IPS-NIHi7 (cell line): ENCODE measurements around the gene VCAM1.
"Not testable (repeated sequence)": the region's sequence is repeated elsewhere in the genome, so short reads cannot be mapped to it uniquely, and the experiment has no call there.

Experiments
- DNase-seq: peaks from one replicate; pipeline ENCODE4 v3.0.0; 2012; ENCODE audit warnings: mixed read lengths; ENCODE audit errors: extremely low spot score

VCAM1 gene, protein sequence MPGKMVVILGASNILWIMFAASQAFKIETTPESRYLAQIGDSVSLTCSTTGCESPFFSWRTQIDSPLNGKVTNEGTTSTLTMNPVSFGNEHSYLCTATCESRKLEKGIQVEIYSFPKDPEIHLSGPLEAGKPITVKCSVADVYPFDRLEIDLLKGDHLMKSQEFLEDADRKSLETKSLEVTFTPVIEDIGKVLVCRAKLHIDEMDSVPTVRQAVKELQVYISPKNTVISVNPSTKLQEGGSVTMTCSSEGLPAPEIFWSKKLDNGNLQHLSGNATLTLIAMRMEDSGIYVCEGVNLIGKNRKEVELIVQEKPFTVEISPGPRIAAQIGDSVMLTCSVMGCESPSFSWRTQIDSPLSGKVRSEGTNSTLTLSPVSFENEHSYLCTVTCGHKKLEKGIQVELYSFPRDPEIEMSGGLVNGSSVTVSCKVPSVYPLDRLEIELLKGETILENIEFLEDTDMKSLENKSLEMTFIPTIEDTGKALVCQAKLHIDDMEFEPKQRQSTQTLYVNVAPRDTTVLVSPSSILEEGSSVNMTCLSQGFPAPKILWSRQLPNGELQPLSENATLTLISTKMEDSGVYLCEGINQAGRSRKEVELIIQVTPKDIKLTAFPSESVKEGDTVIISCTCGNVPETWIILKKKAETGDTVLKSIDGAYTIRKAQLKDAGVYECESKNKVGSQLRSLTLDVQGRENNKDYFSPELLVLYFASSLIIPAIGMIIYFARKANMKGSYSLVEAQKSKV

DNA sequence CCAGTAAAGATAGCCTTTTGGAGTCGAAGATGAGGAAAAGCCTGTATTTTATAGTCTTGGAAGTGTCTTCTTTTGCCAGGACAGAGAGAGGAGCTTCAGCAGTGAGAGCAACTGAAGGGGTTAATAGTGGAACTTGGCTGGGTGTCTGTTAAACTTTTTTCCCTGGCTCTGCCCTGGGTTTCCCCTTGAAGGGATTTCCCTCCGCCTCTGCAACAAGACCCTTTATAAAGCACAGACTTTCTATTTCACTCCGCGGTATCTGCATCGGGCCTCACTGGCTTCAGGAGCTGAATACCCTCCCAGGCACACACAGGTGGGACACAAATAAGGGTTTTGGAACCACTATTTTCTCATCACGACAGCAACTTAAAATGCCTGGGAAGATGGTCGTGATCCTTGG is at the start of gene VCAM1:
TSS of gene VCAM1 (plus strand) at position 253 of the 400 bp plus-strand sequence. CDS start at position 372, 119 bp downstream.
- peak; percentile 37 for DNase-seq

DNA sequence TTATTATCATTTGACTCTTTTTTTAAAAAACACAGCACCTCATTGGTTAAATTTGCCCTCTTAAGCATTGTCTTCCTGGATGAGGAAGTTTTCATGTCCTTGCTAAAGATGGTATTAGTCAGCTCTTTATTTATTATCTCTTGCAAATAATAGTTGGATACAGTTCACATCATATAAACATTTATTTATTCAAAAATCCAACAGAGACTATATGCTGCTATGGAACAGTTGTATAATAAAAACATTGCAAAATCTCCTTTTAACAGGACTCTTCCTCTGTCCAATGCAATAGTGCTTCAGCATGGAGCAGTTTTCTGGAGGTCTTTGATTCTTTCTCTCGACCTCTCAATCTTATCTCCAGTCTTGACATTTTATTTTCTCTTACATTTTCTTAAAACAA is 49.5 kb upstream of the VCAM1 start:
- DNase-seq = no peak

DNA sequence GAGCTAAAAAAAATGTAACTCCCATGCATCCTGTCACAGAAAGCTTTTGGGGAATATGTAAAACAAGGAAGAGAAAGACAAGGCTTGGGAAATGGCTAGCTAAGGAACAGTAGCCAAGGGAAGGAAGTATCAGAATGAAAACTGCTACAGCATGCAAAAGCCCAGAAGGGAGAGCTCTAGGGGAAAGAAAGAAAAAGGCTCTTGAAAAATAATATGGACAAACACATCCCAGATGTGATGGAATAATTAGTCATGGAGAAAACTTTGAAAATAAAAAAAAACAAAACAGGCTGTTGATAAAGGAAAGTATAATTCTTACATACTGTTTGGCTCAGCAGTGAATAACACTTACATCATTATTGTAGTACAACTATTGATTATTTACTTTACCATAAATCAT is 47.9 kb upstream of the VCAM1 start:
- no peak for DNase-seq

DNA sequence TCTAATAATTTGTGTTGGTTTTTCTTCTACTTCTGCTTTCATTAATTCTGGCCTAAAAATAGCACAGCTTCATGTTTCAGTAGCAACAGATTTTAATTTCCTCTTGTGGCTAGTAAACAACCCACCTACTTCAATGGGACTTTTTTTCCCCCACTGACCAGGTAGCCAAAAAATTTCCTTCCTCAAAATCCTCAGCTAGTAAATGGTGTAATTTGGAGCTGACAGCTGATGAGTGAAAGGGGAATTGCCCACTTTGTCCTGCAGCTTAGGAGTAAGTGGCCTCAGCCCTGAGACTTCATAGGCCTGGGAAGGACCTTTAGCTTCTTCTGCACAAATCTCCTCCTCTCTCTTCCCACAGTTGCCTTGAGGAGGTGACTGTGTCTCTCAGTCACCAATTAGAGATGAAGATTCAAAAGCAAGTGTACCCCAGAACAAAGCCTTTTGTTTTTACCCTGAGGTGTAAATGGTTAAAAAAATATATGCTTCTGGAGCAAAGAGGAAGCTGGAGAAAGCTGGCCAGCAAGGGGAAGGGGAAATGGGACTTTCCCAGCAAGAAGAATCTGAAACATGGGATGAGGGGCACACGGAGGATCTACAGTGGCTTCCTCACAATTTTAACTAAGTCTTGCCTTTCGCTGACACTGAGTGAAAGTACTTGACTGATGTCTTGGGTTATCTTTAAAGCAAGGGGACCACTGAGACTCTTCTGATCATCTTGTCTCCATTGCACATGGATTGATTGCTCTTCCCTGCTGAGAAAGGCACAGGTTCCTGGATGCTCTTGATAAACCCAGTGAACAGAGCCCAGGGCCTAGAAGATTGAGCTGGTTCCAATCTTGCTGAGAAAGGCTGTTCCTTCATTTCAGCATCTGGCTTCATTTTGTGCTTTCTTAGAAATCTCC is 35.8 kb upstream of the VCAM1 start:
- DNase-seq = no peak

DNA sequence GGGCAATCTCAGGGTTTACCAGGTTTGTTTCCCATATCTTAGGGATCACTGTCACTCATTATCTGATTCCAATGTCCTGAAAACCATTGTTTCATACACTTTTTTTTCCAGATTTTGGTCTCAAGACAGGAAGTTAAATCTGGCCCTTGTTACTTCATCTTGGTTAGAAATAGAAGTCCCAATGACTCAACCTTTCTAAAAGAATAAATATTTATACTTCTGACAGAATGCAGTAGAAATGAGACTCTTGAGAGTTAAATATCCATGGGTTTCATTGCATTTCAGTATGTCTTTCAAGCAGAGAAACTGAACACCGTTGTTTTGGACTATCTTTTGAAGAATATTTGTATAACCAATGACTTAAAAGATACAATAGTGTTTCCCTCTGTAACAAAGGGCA is 19.8 kb upstream of the VCAM1 start:
- DNase-seq = no peak

DNA sequence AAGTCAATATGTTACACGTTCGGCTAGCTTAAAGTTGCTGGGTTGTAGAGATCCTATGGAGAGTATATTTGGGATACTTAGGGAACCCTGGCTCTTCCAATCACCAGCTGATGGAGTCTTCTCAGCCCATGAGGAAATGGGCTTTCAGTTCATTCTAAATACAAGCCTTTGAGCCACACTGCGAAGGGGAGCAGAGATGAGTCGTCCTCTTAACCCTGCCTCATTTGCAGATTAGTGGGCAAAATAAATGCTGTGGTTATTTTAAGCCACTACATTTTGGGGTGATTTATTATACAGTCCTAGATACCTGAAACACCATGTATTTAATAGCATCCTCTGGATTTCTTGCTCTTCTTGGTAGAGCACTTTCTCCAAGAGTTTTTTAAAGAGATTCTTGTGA is 19.0 kb upstream of the VCAM1 start:
- no peak for DNase-seq

DNA sequence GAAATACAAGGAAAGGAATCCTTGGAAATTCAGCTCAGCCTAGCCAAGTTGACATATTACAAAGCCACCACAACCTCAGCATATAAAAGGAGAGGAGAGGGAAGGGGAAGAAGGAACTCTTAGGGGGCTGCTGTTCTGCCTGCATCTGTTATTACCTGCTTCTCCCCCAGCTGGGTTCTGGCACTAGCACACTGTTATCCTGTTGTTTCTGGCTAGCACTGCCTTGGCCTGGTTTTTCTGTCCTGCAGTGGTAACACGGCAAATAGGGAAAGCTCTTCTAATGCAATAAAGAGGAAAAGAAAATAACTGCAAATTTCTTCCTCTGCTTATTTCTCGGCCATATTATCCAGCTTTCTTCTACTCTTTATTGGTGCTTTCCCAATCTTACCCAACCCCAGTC is 16.5 kb upstream of the VCAM1 start:
- DNase-seq = no peak

DNA sequence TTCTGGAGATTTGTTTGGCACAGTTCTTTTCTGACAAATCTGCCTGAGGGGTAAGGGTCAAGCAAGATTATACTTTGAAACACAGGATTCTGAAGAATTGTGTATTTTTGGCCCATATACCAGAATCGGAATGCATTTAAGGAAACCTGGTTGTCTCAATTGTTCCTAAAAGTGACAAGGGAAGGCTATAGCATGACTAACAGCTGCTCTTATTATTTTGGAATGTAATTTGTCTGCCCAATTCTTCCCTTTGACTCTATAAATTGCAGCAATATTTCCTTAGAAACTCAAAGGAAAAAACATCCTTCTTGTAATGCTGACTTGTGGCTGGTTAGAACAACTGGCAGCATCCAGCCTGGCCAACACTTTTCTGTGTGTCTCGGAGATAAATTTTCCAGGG is 15.8 kb upstream of the VCAM1 start:
- no peak for DNase-seq

DNA sequence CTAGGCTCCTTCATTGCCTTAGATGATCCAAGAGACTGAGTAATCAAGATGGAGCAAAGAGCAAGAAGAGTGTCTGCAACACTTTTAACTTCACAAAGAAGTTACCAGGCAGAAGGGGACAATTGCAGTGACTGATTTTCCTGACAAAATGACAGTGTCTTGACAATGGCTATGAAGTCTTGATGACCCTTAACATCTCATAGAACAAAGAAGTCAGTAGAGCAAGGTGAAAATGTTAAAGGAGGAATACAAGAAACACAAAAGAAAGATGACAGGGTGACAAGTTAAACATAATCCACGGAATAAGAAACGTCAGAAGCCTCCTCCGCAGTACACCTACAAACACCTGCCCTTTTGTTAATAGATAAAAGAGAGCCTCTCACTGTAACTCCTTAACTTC is 15.1 kb upstream of the VCAM1 start:
- no peak for DNase-seq

DNA sequence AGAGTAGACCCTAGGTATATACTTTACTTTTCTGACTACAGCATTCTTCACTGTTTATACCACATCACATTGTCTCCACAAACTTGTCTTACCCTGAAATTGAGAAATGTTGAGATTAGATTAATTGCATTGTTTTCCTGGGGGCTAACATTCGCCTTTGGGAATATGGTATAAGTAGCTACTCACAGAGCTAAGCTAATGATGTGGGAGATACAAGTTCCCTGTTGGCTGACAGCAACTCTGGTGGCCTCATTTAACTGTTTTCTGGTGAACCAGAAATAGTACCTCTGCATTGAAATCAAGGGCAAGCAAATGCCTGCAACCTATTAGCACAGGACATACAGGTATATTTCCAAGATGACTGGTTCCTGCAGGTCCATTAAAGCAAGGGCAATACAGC is 13.2 kb upstream of the VCAM1 start:
- no peak for DNase-seq

DNA sequence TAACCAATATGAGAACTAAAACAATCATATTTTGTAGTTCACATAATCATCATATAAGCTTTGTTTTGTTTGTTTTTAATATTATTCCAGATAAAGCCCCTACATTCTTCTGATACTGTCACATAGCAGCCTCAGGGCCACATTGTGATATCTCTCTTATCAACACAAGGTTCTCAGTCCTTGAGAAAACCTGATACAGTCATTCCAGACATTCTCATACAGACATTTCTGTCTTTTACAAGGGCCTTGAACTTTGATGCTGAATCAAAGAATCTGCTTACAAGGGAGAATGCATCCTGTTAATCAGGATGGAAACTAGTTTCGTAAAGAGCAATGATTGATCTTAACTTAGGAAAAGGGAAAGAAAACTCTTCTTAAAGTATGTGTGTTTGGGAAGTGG is 12.7 kb upstream of the VCAM1 start:
- DNase-seq = no peak

DNA sequence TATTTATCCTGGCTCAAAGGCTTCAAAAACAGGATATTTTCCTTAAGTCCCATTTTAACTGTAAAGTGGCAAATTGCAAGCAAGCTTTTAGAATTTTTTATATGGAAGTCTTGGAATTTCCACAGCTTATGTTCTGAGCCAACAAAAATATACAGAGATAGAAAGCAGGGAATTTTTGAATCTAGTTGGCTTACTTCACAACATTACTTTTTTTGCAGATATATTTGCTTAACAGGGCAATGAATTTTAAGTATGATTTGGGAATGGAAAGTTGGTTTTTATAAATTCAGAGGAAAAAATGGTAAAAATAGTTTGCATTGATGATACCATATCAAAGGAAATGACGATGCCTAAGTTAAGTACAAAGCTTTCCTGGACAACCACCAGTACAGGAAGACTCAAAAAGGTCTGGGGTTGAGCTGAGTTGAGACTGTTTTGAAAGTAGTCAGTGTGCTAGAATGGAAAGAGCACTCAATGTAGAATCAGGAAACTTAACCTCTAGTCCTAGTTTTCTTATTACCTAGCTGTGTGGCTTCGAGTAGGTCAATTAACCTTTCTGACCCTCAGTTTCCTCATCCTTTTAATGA is 11.0 kb upstream of the VCAM1 start:
- no peak for DNase-seq

DNA sequence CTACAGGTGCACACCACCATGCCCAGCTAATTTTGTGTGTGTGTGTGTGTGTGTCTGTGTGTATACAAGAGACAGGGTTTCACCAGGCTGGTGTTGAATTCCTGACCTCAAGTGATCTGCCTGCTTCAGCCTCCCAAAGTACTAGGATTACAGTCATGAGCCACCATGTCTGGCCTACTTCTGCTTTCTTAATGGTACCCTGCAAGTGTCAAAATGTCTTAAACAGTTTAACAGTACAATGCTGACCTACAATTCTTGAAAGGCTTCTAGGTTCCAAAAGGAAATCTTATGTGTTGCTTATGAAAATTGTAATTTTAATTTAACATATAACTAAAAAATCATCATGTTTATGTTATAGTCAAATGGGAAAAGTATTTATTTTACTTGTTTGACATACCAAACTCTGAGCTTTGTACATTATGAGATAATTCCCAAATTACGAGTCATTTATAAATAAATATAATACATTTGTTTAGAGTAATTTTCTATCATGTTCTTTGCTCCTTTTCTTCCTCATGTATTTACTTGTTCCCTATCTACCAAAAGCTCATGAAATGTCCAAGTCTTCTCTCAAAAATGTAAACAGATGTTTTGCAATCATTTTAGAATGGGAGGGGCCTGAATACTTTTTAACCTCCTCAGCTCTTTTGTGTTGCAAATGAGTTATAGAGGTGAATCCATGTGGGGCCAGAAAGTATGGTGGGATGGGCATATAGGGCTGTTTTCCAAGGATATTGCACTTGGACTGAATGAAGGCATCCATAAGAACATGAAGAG is 8.4 kb upstream of the VCAM1 start:
- no peak for DNase-seq

DNA sequence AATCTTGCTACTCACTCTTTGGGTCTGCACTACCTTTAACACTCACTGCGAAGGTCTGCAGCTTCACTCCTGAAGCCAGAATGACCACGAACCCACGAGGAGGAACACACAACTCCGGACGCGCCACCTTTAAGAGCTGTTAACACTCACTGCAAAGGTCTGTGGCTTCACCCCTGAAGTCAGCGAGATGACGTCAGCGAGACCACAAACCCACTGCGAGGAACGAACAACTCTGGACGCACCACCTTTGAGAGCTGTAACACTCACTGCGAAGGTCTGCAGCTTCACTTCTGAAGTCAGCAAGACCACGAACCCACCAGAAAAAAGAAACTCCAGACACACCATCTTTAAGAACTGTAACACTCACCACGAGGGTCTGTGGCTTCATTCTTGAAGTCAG is 6.5 kb upstream of the VCAM1 start:
- not testable (repeated sequence) for DNase-seq

DNA sequence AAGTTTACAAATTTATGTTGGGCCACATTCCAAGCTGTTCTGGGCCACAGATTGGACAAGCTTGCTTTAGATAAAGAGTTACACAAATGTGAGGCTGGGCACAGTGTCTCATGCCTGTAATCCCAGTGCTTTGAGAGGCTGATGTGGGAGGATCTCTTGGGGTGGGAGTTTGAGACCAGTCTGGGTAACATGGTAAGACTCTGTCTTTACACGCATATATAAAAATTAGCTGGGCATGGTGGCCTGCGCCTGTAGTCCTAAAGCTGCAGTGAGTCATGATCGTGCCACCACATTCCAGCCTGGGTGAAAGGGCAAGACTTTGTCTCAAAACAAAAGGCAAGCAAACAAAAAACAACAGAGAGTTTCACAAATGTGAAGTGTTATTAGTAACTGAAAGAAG is 5.9 kb upstream of the VCAM1 start:
- no peak for DNase-seq

DNA sequence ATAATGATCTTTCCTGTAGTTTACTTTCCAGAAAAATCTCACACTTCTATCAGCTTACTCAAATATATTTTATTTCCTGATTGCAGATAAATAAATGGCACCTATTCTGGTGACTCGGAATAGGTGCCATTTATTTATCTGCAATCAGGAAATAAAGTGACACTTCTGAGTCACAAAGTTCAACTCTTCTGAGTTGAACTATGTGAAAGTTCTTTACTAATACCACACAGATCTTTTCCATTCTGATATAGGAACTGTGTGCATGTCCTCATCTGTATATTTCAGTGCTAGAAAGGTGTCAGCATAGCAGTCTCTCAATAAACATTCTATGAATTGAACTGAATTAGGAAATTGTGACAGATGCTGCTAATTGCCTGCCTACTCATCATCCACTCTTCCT is 4.9 kb upstream of the VCAM1 start:
- no peak for DNase-seq

DNA sequence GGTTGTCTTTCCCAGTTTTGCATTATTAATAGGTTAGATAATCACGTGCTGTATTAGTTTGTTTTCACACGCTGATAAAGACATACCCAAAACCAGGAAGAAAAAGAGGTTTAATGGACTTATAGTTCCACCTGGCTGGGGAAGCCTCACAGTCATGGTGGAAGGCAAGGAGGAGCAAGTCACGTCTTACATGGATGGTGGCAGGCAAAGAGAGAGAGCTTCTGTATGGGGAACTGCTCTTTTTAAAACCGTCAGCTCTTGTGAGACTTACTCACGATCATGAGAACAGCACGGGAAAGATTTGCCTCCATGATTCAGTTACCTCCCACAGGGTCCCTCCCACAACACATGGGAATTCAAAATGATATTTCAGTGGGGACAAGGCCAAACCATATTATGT is 2.3 kb upstream of the VCAM1 start:
- DNase-seq = no peak

DNA sequence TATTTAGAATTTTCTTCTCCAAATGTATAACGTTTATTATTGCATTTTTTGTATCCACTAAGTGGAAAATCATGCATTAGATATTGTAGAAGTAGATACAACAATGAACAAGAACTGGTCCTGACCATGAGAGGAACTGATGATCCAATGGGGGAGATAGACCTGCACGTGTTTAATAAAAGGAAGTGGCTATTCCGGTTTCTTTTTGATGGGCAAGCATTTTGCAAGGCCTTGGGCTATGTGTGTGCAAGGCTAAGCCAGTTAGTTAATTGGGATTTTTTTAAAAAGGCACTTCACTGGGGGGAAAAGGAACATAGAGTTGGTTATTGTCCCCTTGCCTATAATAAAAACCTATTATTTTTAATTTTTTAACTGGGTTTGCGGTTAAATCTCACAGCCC is 961 bp upstream of the VCAM1 start:
- no peak for DNase-seq

DNA sequence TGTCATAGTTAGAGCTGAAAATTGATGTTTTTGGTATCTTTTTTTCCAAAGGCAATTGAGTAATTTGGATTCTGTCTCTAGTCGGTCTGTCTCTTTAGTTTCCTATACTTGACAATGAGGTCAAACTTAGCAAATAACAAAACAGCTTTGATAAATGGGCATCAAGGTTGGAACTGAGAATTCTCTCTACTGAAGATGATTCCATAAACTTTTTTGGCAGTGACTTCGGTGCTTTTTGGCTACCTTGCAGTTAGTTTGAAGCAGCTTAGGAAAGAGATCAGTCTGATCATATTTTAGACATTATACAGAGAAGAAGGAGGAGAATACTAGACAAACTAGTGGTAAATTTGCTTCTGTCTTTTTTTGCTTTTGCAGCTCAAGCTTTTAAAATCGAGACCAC is 559 bp downstream of the VCAM1 start:
- DNase-seq = no peak

DNA sequence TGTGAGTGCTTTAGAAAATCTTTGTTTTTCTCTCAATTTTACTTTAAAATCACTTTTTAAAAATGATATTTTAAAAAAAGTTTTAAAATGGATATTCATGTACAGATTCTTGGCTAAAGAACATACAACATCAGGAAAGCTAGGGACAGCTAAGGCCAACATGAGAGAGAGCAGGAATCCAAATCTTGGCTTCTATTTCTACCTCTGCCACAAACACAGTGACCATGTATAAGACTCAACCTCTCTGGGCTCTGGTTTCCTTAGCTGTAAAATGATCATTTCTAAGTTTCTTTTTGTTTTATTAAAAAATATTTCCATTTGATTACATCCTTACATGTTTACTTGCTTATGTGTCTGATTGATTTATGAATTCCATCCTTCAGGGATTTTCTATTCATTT is 1.2 kb downstream of the VCAM1 start:
- DNase-seq = no peak

DNA sequence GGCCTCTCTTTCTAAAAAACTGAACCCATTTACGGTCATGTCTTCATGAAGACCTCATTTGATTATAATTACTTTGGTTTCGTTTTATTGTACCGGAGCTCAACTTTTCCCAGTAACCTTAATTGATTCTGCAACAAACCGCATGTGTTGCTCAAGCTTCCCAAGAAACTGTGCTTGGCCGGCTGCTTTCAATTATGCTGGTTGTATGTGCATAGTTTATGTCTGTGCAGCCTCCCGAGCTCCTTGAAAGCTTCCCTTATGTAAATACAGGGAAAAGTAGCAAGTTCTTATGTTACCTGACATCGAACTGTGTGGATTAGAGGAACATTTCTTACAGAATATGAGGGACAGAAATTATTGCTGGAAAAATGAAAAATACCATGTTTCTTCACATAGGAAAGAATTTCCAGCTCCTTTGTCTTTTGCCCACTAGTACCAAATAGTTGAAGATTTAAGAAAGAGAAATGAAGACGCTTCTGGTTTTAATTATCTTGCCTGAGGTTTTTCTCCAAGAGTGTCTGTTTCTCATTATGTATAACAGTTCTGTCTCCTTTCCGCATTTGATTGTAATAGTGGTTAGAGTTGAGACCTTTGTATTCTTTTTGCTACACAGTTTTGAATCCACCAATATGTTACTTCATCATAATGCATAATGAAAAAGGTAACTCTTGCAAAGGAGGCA is 2.1 kb downstream of the VCAM1 start:
- no peak for DNase-seq
